C1 segment of cervical spinal cord (tissue), 14 donors: ENCODE data around the gene PLAAT5.
"Not testable (repeated sequence)": the region's sequence is repeated elsewhere in the genome, so short reads cannot be mapped to it uniquely, and the experiment has no call there.

Experiments
- DNase-seq, 14 donors: peaks; one replicate each; lab custom pipeline; 2025; lab: John Stamatoyannopoulos, UW

Gene PLAAT5, protein sequence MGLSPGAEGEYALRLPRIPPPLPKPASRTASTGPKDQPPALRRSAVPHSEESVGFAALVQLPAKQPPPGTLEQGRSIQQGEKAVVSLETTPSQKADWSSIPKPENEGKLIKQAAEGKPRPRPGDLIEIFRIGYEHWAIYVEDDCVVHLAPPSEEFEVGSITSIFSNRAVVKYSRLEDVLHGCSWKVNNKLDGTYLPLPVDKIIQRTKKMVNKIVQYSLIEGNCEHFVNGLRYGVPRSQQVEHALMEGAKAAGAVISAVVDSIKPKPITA

DNA sequence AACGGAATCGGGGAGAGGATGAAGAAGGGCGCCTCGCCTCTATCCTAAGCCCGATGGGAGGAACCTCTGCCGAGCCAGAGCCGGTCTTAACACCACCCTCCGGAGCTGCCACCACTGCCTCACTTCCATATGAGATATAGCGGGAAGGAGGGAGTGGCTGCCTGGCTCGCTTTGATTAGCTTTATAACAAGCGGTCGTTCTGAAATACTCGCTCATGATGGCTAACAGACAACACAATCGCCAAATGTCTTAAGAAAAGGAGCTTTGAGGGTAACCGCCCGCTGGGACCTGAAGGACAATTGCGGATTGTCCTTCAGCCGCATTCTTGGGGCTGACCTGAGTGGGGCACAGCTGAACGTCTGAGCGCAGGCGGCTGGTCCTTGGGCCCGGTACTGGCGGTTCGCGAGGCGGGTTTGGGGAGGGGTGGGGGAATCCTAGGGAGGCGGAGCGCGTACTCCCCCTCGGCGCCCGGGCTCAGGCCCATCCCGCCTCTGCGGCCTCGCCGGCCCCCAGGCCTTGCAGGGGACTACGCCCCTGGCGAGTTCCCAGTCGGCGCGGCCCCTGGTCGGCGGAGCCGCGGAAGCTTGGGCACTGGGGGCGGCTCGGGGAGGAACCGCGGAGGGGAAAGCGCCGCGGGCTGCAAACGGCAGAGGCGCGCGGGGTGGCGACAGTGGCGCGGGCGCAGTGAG, at the start of gene PLAAT5:
TSS of gene PLAAT5 (minus strand) at position 617 of the 689 bp plus-strand sequence. CDS start at position 484, 133 bp downstream.
- DNase-seq, result peak in 6 of 14 donors; percentile 34 to 70 (median 48)

DNA sequence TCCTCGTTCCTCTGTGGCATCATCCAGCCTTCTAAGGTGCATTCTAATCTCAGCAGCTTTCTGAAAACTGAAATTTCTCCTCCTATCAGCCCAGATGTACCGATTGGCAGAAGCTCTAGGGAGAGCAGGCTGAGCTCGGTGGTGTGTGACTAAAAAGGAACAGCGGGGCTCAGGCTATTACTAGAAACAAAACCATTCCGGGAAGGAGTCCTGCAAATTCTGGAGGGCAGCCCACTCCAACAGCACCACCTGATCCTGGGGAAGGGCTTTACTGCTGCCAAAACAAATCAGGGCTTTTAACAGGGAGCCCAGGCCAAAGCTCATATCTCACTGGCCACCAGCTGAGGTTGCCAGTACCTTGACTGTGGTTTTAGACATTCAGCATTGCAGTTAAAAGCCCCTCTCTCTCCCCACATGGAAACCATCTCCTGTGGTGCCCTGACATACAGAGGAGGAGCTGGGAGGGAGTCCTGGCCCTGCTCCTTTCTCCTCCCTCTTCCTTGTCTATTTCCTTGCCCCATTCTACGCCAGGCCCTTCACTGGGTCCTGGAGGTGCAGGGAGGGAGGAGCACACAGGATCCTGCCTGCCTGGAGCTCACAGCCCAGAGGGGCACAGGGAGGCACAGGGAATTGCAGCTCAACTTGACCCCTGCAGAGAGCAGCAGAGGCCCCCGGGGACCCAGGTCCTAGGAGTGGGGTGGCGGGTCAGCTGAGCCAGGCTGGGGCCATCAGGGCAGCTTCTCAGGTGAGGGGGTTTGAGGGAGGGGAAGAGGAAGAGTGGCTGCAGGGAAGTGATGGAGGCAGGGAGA, 46.5 kb upstream of the PLAAT5 start:
- DNase-seq, result peak; percentile 46 to 98 (median 79)

DNA sequence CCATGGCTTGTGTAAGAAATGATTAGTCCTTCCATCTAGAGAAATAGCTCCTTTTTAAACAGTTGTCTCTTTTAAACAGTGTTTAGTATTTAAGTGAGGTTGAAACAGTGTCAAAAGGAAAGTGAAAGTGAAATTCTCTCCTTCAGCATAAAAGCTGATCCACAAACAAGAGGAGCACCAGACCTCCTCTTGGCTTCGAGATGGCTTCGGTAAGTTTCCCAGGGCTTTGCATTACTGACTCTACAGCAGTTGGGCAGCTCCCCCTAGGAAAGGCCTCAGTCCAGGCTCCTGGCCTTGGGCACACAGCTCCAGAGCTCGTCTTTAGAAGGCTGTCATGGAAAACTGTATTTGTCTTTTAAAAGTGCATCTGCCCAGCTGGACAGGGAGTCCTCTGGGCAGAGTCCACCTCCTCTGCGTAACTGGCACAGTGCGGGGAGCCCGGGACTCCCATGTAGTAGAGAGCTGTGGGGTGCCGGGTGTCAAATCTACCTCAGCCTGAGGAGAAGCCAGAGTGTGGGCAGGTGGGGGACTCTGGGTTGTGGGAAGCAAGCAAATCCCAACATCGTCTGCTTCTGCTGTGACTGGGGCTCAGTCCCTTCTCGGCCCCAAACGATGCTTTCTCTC, 45.8 kb upstream of the PLAAT5 start, which contains the start of gene PLAAT4:
TSS of gene PLAAT4 (plus strand) at position 140 of the 624 bp plus-strand sequence. CDS start at position 201, 61 bp downstream.
- DNase-seq, result peak in 13 of 14 donors; percentile 46 to 82 (median 78)

DNA sequence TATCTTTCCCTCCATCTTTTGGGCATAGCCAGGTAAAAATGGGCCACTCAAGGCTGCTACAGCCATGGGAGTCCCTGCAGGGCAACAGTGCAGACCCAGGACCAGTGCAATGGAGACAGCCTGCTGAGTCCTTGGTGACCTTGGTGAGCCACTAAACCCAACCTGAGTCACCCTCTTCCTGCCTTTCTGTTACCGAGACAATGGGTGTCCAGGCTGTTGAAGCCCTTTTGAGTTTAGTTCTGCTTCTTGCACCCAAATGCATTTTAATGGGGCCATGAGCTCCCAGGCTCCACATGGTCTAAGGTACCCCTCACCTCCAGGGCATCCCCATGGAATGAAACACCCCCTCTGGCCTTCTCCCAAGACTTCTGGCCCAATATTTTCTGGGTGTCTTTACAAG, 44.8 kb upstream of the PLAAT5 start:
- DNase-seq, result no peak

DNA sequence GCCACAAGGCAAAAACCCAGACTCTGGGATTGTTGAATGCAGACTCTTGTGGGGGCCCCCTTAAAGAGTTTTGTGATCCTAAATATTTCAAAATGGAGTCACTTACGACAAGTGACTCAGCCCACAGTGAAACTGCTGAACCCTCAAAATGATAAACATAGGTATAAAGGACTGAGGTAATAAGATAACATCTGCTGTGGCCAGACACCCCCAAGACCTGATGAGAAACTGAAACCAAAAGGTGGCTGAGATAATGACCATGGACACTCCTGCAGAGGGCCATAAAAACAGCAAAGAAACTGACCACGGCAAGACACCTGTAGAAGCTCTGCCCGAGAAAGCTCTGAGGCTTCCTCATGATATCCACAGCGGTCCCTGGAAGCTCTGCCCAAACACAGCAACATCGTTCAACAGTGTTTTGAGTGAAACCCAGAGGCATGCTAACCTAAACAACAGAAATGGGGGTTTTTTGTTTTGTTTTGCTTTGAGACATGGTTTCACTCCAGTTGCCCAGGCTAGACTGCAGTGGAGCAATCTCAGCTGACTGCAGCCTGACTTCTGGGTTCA, 44.0 kb upstream of the PLAAT5 start:
- no peak for DNase-seq

DNA sequence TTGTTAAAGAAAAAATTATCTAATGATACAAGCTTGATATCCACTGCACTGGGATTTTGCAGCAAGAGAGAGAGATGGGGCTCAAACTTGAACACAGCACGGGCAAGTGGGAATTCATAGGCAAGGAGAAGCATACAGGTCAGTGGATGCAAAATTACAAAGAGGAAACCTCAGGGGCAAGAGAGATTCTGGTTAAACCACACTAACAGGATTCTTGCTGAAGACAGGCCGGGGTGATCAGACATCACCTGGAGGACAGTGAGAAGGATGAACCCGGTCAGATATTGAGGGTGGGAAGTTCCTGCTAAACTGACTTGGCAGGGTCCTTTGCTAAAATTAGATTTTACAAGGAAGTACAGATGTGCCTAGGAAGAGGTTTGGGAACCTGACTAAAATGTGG, 43.1 kb upstream of the PLAAT5 start:
- no peak for DNase-seq

DNA sequence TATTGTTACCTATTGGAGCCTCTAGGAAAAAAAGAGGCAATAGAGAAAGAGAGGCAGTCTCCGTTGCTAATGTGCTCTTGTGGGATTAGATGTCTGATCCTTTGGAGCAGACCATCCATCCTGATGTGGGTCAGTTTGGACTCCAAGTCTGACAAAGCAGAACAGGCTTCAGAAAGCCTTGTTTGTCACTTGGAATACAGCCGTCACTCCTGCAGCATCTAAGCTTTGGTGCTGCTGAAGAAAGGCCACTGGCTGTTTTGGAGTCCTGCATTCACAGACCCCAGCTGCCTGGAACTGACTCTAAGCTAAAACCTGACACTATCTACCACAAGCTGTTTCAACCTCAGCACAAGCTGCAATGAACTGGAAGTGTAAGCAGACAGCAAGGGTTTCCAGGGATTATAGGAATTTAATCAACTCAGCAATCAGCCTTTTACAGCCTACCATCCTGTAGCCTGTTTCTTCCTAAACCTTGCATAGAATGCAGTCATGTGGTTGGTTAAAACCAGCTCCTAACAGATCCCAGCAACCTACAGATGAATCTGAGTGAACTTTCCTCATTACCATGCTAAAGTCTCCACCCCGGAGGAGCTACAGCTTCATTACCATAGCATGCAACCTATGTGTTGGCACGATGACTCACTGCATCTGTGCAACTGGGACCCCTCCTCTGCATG, 42.0 kb upstream of the PLAAT5 start:
- peak in 2 of 14 donors; percentile 29 to 40 for DNase-seq

DNA sequence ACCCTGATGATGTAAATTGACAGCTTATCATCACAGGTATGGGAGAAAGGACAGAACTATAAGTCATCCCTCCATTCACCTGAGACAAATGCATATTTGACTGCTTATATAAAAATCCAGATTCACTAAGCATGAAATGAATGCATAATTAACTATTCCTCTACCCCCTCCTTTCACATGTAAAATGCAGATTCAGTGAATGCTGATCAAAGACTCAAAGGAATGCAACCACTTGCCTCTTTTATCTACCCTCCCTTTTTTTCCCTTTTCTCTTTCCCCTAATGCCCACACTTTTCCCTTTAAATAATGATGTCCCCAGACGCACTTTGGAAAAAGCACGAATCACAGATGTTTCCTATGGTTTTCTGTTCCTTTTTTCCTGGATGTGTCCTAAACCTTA, 41.1 kb upstream of the PLAAT5 start:
- no peak for DNase-seq

DNA sequence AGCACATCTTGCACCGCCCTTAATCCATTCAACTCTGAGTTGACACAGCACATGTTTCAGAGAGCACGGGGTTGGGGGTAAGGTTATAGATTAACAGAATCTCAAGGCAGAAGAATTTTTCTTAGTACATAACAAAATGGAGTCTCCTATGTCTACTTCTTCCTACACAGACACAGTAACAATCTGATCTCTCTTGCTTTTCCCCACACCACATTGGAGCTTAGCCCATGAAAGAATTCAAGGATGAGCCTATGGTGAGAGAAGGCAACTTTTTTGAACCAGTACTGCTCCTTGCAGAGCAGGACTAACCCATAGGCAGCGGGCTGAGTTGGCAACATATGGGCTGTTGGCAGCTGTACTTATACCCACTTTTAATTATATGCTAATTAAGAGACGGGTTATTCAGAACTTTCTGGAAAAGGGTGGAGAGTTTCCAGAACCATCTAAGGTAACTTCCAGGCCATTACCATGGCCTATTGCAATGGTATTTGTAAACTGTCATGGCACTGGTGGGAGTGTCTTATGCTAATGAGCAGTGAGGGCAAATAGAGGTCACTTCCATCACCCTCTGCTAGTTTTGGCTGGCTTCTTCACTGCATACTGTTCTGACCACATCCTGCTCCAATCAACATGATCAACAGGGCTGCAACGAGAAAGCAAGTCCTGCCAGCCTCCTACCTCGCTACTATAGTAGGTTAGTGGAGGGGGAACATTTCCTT, 40.3 kb upstream of the PLAAT5 start:
- DNase-seq, result not testable (repeated sequence)

DNA sequence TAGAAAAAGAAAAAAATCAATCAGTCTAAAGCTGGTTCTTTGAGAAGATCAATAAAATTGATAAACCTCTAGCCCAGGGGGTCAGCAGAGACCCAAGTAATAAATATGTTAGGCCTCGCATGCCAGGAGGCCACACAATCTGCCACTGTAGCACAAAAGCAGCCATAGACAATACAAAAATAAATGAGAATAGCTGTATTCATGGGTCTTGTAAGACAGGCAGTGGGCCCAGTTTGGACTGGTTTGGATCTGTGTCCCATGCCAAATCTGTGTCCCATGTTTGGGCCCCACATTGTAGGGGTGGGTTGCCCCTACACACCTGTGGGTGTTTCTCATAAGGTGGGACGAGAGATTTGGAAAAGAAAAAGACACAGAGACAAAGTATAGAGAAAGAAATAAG, 39.1 kb upstream of the PLAAT5 start:
- peak in 5 of 14 donors; percentile 29 to 37 (median 32) for DNase-seq

DNA sequence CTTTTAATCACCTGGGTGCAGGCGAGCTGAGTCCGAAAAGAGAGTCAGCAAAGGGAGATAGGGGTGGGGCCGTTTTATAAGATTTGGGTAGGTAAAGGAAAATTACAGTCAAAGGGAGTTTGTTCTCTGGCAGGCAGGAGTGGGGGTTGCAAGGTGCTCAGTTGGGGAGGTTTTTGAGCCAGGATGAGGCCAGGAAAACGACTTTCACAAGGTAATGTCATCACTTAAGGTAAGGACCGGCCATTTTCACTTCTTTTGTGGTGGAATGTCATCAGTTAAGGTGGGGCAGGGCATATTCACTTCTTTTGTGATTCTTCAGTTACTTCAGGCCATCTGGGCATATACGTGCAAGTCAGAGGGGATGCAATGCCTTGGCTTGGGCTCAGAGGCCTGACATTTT, 38.4 kb upstream of the PLAAT5 start:
- not testable (repeated sequence) for DNase-seq

DNA sequence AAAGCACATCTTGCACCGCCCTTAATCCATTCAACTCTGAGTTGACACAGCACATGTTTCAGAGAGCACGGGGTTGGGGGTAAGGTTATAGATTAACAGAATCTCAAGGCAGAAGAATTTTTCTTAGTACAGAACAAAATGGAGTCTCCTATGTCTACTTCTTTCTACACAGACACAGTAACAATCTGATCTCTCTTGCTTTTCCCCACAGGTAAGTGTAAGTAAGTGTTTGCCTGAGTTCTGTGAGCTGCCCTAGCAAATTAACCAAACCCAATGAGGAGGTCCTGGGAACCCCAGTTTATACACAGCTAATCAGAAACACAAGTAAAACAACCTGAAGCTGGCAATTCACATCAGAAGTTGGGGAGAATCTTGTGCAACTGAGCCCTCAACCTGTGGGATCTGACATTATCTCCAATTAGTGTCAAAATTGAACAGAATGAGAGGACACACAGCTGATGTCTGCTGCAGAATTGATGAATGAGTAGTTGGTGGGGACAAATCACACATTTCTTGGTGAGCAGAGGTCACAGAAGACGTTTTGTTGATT, 37.8 kb upstream of the PLAAT5 start:
- DNase-seq, result not testable (repeated sequence)

DNA sequence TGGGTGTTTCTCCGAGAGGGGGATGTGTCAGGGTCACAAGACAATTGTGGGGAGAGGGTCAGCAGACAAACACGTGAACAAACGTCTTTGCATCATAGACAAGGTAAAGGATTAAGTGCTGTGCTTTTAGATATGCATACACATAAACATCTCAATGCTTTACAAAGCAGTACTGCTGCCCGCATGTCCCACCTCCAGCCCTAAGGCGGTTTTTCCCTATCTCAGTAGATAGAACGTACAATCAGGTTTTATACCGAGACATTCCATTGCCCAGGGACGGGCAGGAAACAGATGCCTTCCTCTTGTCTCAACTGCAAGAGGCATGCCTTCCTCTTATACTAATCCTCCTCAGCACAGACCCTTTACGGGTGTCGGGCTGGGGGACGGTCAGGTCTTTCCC, 37.2 kb upstream of the PLAAT5 start:
- not testable (repeated sequence) for DNase-seq

DNA sequence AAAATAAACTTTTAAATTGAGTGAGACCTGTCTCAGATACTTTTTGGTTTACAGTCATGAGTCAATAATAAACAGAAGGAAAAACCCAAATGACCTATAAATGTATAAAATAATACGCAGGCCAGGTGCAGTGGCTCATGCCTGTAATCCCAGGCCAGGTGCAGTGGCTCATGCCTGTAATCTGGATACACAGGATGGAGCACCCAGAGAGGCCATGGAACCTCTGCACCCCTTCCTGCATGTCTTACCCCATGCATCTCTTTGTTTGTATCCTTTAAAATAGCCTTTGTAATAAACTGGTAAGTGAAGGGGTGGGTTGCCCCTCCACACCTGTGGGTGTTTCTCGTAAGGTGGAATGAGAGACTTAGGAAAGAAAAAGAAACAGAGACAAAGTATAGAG, 36.7 kb upstream of the PLAAT5 start:
- no peak for DNase-seq

DNA sequence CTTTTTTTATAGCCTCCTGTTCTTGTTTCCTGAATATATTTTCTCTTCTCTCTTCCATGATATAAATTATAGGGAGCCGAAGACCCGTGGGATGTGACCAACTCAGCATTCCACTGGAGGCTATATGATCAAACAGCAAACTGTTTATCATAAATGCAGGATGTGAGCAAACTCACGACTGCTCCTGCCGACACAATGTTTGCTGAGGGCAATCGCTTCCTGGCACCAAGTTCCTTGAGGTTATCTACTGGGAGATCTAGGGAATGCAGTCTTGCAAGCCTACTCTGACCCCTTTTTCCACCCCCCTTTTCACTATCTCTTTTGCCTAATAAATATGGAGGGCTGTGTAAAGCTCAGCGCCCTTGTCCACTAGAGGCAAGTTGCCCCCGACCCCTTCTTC, 32.2 kb upstream of the PLAAT5 start:
- no peak for DNase-seq

DNA sequence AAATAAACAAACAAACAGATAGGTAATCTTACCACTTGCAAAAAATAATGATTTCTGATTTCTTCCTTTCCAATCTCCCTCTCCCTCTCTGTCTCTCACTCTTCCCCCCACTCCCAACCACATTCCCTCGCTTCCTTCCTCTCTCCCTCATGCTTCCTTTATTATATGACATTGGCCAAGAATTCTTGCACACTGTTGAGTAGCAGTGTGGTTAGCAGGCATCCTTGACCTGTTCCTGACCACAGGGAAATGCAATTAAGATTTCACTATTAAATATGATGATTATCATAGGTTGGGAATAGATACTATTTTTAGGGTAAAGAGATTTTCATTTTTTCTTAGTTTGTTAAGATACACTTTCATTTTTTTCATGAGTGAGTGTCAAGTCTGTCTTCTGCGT, 30.9 kb upstream of the PLAAT5 start:
- DNase-seq, result no peak

DNA sequence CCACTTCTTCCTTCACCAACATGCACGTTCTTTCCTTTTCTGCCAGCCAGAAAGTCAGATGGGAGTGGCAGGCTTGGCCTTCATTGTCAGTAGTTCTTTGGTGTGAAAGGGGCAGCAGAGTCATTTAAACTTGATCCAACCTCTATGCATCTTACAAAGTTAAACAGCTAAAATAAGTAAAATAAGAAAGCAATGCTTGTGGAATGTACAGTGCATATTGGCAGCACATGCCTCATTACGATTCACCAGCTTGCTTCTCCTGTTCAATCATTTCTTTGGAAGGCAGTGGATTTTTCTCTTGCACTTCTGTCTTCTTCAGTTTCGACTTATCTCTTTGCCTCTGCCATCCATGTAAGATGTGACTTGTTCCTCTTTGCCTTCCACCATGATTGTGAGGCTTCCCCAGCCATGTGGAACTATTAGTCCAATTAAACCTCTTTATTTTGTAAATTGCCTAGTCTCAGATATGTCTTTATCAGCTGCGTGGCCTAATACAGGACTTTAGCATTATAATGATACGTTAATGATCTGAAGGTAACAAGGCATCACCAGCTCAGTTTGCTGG, 29.7 kb upstream of the PLAAT5 start:
- no peak for DNase-seq

DNA sequence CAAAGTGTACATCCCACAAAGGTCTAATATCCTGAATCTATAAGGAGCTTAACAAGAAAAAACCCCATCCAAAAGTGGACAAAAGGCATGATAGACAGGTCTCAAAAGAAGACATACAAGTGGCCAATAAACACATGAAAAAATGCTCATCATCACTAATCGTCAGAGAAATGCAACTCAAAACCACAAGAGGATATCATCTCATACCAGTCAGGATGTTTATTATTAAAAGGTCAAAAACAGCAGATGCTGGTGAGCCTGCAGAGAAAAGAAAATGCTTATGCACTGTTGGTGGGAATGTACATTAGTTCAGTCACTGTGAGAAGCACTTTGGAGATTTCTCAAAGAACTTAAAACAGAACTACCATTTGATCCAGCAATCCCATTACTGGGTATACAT, 27.6 kb upstream of the PLAAT5 start:
- no peak for DNase-seq

DNA sequence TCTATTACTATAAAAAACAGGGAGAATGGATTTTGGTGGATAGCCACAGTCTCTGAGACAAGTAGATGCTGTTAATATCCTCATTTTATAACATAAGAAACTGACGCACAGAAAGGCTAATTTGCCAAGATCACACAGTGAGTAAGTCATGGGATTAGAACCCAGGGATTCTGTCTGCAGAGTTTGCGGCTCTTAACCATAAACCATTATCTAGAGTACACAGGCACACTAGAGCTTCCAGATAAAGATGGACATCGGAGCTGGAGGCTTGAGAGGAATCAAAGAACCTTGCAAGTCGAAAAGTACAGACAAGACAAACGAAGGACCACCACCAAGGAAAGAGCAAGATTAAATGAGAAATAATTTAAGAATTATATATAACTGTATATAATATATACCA, 26.2 kb upstream of the PLAAT5 start:
- DNase-seq, result no peak

DNA sequence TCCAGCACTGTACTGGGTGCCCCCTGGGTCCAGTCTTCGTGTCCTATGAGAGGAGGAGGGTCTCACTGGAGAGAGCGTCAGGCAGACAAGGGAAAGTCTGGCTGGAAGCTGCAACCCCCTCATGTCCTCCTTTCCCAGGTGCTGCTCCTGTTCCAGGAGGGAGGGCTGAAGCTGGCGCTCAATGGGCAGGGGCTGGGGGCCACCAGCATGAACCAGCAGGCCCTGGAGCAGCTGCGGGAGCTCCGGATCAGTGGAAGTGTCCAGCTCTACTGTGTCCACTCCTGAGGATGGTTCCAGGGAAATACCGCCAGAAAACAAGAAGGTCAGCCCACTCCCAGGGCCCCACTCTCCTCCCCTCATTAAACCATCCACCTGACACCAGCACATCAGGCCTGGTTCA, 25.1 kb upstream of the PLAAT5 start:
- DNase-seq, result no peak
